ENCODE measurements around the gene GLI2.

GLI2 gene

DNA sequence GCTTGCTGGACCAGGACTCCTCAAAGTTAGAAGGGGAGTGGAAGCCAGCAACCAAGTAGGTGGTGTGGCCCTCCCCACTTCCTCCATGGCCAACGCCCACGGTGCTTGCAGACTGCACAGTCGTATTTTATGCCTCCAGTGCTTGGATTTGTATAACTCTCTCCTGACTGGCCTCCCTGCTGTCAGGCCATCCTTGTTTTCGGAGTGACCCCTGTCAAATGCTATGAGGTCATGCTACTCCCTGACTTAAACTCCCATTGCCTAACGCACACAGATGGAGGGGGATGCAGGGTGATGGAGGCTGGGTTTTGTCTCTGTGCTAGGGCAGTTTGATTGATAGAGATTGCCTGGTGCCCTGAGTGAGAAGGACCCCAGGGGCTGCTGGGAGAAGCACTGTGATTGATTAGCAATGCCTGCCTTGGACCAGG, 36.1 kb downstream of the GLI2 start:
- no peak for DNase-seq

DNA sequence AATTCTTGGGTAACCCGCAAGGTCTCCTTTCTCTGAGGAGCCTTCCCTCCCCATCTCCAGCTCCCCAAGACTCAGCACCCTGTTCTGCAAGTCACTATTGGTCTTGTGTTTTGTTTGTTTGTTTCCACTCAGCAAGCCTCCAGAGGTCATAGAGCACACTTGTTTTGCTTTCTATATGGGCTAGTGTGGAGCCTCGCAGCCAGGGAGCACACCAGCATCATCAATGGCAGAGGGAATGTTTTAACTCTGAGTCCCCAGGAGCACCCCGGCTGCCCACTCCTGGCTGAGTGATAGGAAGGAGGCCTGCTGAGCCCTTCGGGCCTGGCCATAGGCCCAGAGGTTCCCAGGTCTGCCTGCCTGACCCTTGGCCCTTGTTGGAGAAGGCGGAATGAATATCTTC, 36.6 kb downstream of the GLI2 start:
- DNase-seq: no peak

DNA sequence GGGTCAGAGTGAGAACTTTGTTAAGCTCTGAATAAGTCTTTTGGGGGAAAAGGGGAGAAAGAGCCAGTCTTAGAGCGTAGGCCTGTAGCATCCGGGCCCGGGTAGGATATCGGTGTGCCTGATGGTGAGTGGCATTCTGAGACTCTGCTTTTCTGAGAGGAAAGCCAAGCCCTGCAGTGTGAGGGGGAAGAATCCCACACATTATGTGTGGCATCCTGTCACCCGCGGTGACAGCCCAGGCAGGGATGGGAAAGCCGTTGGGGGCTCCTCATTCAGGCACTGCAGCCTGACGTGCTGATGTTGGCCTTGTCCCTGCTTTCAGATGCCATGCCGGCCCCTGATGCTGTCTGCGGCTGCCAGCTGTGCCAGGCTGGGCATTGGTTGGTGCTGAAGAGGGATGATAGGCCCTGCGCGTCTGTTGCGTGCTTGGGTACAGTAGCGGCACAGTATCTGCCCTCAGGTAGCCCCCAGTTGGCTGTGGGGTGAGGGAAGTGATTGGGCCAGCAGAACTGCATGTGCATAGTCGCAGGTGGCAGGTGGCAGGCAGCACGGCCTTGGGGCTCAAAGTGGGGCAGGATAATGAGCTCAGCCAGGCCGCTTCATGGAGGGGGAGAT, 37.6 kb downstream of the GLI2 start:
- DNase-seq: no peak

DNA sequence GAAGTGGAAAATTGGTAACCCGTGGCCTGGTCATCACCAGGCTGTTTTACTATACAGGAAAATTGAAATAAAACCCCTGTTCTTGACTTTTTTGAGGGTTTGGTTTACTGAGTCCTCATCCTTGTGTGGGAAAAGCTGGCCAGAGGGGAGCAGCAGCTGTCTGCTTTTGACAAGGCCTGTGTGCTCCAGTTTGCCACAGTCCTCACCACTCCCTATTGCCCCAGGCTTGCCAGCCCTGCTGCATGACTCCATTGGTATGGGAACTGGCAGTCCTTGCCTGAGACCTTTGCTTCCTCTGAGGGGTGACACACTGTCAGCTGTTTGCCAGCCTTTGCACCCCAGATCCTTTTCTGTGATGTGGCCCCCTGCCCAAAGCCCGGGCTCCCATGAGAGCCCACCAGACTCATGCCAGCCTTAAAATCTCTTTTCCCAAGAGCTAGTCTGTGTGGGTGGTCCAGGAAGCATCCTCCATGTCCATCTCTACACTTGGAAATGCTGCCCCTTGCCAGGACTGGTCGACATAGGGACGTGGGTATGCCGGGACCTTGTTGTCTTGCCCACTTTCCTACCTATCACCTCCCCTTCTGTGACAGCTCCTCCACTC, 39.0 kb downstream of the GLI2 start:
- no peak for DNase-seq

DNA sequence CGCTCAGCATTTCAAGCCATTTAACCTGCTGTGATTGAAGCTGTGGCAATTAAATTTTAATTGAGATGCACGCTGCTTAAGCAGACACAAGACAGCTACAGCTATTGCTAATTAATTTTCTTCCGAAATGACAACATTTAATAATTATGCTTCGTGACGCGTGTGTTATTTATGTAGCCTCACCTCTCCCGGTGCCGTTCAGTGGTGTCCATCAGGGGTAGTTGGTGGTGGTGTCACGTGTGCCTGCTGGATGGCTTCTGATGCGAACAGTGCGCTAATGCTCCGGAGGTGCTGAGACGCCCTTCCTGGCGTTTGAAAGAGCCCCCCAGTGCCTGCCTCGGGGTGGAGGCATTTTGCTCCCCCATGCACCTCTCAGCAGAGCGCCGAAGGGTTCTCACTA, 39.5 kb downstream of the GLI2 start:
- no peak for DNase-seq

DNA sequence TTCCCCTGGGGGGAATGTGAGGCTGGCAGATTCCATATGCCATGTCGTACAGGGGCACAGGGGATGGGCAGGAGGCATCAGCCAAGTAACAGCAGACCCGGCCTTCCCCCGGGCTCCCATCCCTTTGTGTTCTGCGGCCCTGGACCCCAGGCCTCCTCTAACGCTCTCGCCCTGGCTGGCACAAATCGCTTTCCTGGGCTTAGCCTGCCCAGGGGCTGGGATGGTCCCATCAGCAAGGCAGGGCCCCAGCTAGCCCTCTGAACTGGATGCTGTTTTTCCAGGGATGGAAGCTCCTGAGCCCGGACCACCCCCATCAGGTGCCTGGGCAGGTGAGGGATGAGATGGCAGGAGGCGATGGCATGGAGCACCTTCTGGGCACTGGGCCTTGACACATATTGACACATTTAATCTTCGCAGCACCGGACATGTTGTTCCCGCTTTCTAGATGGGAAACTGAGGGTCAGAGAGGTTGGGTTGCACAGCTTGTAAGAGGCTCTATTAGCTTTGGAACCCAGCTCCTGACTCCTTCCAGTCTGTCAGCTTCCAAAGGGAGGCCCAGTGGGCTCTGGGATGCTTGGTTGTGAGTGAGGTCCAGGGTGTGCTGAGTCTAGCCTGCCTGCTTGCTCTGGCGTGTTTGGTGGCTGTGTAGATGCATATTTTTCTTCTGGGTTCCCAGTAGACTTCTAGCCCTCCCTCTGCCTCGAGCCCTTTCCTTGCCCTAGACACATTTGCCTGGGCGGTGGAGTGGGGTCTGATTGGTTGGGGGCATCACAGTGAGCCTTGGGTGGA, 40.3 kb downstream of the GLI2 start:
- no peak for DNase-seq

DNA sequence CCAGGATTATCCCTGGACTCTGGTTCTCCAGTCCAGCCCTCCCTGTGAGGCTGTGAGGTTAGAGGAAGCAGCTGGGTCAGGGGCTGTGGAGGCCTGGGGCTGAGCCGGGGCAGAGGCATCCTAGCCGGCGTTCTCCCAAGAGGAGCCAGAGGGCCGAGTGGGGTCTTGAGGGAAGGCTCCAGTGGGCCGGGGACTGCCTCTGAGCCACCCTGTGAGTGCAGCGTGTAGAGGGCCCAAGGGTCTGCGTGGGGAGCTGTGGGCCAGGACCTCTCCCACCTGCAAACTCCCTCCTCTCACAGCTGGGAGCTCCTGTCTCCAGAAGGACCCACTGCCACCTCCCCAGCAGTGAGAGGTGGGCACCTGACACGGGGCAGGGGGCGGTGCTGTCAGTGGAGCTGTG, 41.0 kb downstream of the GLI2 start:
- no peak for DNase-seq

DNA sequence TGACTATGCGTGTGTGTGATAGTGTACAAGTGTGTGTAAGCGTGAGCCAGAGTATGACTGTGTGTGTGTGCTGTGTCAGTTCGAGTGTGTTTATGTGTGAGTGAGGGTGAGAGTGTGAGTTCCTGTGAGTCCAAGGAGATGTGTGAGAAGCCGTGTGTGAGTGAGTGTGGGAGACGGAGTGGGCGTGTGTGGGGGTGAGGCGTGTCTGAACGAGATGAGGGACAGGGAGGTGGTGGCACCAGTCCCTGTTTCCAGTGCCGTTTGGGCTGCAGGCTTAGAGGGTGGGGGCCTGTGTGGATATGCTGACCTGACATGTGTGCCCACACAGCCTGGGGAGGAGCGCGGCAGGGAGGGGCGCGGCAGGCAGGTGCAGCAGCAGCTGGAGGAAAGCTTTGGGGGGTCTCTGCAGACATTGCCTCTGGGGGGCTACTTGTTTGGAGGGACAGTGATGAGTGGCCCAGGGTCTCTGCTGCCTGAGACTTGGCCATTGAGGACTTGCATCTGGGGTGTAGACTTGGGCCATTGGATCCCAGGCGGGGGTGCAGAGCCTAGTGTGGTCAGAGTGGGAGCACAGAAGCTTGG, 41.6 kb downstream of the GLI2 start:
- no peak for DNase-seq

DNA sequence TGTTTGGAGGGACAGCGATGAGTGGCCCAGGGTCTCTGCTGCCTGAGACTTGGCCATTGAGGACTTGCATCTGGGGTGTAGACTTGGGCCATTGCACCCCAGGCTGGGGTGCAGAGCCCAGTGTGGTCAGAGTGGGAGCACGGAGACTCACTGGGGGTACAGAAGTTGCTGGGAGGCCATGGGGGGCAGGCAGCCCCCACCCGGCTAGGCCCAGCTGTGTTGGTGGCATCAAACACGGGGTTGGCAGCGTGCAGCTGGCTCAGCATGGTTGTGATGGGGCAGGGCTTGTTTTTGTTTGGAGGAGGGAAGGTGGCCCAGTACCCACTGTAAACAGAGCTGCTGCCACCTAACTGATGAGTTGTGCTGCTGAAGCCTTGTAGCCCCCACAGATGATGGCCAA, 42.1 kb downstream of the GLI2 start:
- DNase-seq: no peak

DNA sequence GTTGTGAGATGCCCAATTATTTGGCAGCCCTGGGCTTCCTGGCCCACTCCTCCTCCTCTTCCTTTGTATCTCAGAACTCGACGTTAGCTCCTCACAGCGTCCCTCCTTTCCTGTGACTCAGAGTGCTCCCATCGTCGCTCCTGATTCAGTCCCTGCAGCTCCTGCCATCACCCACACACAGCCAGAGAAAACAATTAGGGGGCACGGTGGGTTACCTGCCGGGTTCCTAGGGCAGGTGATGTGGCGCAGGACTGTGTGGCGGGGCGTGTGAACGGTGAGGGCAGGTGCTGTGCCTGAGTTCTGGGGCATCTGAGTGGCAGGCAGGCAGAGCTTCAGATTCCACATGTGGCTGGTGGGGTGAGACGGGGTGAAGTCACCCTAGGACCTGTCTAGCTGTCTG, 42.6 kb downstream of the GLI2 start:
- DNase-seq: peak; percentile 13

DNA sequence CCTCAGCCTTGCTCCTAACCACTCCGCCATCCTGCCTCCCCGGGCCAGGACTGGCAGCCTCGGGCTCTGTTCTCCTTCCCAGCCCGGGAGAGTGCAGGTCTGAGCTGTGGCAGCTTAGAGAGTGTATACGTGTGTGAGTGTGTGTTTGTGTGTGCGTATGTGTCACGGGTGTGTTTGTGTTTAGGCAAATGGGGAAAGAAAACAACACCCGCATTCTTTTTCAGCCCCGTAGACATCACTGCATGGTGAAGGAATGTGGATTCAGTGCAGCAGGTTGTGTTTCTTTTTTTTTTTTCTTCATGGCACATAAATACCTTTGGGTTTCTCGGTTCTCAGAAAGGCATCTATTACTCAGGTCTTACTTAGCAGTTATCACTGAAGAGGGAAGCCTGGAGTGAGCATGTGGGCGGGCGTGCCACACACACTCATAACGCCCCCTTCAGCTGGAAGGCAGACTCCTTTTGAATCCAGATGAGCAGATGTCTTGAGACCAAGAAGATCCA, 44.2 kb downstream of the GLI2 start:
- DNase-seq: peak; percentile 94

DNA sequence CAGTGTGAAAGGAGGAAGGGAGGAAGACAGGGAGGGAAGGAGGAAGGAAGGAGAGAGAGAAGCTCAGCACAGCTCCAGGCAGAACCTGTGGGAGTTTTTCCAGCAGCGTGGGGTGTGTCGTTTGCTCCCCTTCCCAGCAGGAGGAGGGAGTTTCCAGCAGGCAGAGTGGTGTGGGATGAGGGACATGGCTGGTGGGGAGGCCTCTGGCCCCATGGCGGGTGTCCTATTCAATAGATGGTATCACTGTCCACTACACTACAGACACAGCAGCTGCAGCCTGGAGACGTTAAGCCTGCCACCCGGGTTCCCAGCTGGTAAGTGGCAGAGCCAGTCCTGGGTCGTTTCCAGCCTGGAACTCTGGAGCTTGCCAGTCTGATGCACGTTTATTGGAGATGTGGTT, 44.7 kb downstream of the GLI2 start:
- DNase-seq: peak; percentile 64

DNA sequence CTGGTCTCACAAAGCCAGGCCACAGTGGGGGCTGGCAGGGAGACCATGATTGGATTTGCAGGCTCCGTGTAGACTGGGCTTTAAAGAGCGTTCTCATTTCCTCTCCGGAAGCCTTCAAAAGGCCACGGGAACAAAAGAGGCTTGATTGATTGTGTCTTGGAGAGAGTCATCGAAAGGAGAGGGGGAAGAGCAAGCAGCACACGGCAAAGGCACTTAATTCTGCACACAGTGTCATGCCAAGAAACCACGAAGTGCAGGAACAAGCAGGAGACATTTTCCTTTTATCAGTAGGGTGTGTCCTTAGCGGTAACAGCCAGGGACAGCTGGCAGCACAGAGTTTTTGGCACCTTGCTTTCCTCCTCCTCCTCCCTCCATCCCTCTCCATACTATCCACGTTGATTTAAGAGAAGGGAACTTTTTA, 47.7 kb downstream of the GLI2 start:
- DNase-seq: no peak

DNA sequence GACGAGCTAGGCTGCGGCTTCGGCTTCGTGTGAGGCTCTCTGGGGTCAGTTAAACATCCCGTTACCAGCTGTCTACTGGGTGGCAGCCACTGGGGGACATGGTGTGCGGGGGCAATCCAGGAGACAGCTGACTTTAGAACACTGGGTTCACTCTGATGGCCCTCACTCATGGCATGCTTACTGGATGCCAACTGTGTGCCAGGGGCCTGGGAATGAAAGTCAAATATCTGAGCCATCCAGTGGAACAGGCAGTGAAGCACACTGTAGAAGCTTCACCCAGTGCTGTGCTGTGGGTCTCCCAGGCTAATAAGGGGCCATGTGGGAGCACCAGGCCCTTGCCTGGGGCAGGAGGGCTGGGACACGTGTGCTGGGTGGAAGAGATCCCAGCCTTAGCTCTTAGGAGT, 48.3 kb downstream of the GLI2 start:
- DNase-seq: no peak
